HCT116 (cell line): ENCODE measurements around the gene IL22RA1. TPM values are rescaled to one million over a fixed set of nuclear protein-coding genes. Genes with fewer than 3 reads are reported as not detected.

Source experiments
- ATAC-seq: fragments of 200-7000 bp; cut with Tn5 transposase; 2 replicates; pipeline ENCODE4 v1.9.1; 2020; ENCODE audit warnings: mild to moderate bottlenecking, moderate library complexity
- BruUV-seq: library from RNA; stranded (reverse); fragments of 400-500 nt; replicated peaks from 2 replicates; lab custom pipeline; 2021; lab: Mats Ljungman, UMichigan
- CTCF ChIA-PET: fragments of 300-600 bp; sonication (Branson Sonifier 250); formaldehyde crosslinking; loops from one replicate; lab custom pipeline; 2021; ENCODE audit warnings: antibody characterized with exemption; lab: Charles Lee
- POLR2A ChIA-PET: fragments of 300-600, 350-600 bp; sonication (Branson Sonifier 250); formaldehyde crosslinking; loops from one replicate; lab custom pipeline; 2021; ENCODE audit warnings: antibody characterized with exemption; lab: Charles Lee
- RAD21 ChIA-PET, 2 experiments: fragments of 300-600 bp; sonication (Branson Sonifier 250); formaldehyde crosslinking; loops; one replicate each; lab custom pipeline; 2023; ENCODE audit warnings: low total read pairs in 2 of 2; ENCODE audit not compliant: uncharacterized antibody in 2 of 2, unreplicated experiment in 2 of 2, low non-redundant PET in 1 of 2; lab: Charles Lee
- DNase-seq: peaks from one replicate; pipeline ENCODE4 v3.0.0-alpha.2; 2010; ENCODE audit warnings: low read depth, low spot score
- H2AFZ ChIP-seq: fragments of 200-600 bp; shearing (Covaris generic), sonication (generic); 2 replicates; pipeline ENCODE4 v1.6.1; 2017; ENCODE audit warnings: low read depth, mixed run types, mixed read lengths, antibody characterized with exemption, low read length; ENCODE audit not compliant: poor library complexity, severe bottlenecking
- H3K27ac ChIP-seq: 2 replicates; pipeline ENCODE4 v1.5.1; 2012; ENCODE audit warnings: low read depth, low read length
- H3K27me3 ChIP-seq: fragments of 200-600 bp; sonication (generic); 2 replicates; pipeline ENCODE4 v1.6.1; 2016; ENCODE audit warnings: mixed run types, low read length, mixed read lengths; ENCODE audit not compliant: insufficient read depth
- H3K36me3 ChIP-seq, 2 experiments: fragments of 200-500 bp in 1 of 2; fragments of 200-600 bp in 1 of 2; sonication (Bioruptor generic) in 1 of 2; sonication (generic) in 1 of 2; 2 replicates each; pipeline versions ENCODE4 v1.5.1 to v1.6.1; 2014 to 2016; ENCODE audit warnings: low read length in 2 of 2, inconsistent platforms in 1 of 2, mixed read lengths in 1 of 2, mixed run types in 1 of 2; ENCODE audit not compliant: insufficient read depth in 2 of 2, control insufficient read depth in 1 of 2
- H3K4me1 ChIP-seq, 2 experiments: fragments of 200-600 bp in 1 of 2; sonication (generic) in 1 of 2; 2 replicates each; pipeline versions ENCODE4 v1.5.1 to v1.6.1; 2012 to 2017; ENCODE audit warnings: low read length in 2 of 2, inconsistent platforms in 1 of 2, mild to moderate bottlenecking in 1 of 2, mixed read lengths in 1 of 2, mixed run types in 1 of 2, moderate library complexity in 1 of 2; ENCODE audit not compliant: insufficient read depth in 2 of 2, control insufficient read depth in 1 of 2
- H3K4me2 ChIP-seq: fragments of 200-600 bp; sonication (generic); 2 replicates; pipeline ENCODE4 v1.6.1; 2017; ENCODE audit warnings: mixed run types, low read length, mixed read lengths
- H3K4me3 ChIP-seq, 2 experiments: fragments of 200-600 bp in 1 of 2; sonication (generic) in 1 of 2; replicated peaks in 1 of 2; 2 replicates each; pipeline ENCODE4 v1.5.1; 2011 to 2016; ENCODE audit warnings: low read length in 2 of 2, control low read depth in 1 of 2, low read depth in 1 of 2, mild to moderate bottlenecking in 1 of 2, mixed read lengths in 1 of 2, mixed run types in 1 of 2
- H3K79me2 ChIP-seq: fragments of 200-600 bp; sonication (generic); 2 replicates; pipeline ENCODE4 v1.6.1; 2017; ENCODE audit warnings: mild to moderate bottlenecking, mixed run types, low read length, moderate library complexity, mixed read lengths; ENCODE audit not compliant: insufficient read depth
- H3K9ac ChIP-seq: fragments of 200-600 bp; sonication (generic); 2 replicates; pipeline ENCODE4 v1.6.1; 2016; ENCODE audit warnings: low read length, mixed read lengths
- H3K9me2 ChIP-seq: fragments of 200-600 bp; sonication (generic), shearing (Covaris generic); 2 replicates; pipeline ENCODE4 v1.6.1; 2017; ENCODE audit warnings: mixed run types, mild to moderate bottlenecking, moderate library complexity; ENCODE audit not compliant: insufficient read depth
- H3K9me3 ChIP-seq, 2 experiments: fragments of 200-500 bp in 1 of 2; fragments of 200-600 bp in 1 of 2; sonication (Bioruptor generic) in 1 of 2; sonication (generic) in 1 of 2; 2 replicates each; pipeline ENCODE4 v1.6.1; 2014 to 2017; ENCODE audit warnings: low read length in 2 of 2, mixed read lengths in 2 of 2, inconsistent platforms in 1 of 2, low read depth in 1 of 2, mild to moderate bottlenecking in 1 of 2, mixed run types in 1 of 2, moderate library complexity in 1 of 2; ENCODE audit not compliant: control insufficient read depth in 1 of 2, insufficient read depth in 1 of 2
- H4K20me1 ChIP-seq: fragments of 200-600 bp; sonication (generic), shearing (Covaris generic); 2 replicates; pipeline ENCODE4 v1.6.1; 2017; ENCODE audit warnings: mixed run types, mild to moderate bottlenecking, moderate library complexity; ENCODE audit not compliant: insufficient read depth
- ELF1 ChIP-seq: IDR thresholded peaks from 2 replicates; pipeline ENCODE4 v1.6.1; 2012; ENCODE audit warnings: low read depth, borderline replicate concordance
- FOSL1 ChIP-seq: IDR thresholded peaks from 2 replicates; pipeline ENCODE4 v1.6.1; 2012; ENCODE audit warnings: low read depth
- SP1 ChIP-seq: IDR thresholded peaks from 2 replicates; pipeline ENCODE4 v1.6.1; 2012; ENCODE audit warnings: low read depth
- YY1 ChIP-seq: IDR thresholded peaks from 2 replicates; pipeline ENCODE4 v1.6.1; 2011; ENCODE audit warnings: low read length, low read depth, moderate library complexity, mild to moderate bottlenecking; ENCODE audit not compliant: insufficient replicate concordance; ENCODE audit errors: extremely low read depth
- ZFX ChIP-seq: fragments of 450-650 bp; IDR thresholded peaks from 2 replicates; pipeline ENCODE4 v1.6.1; 2017
- ZNF274 ChIP-seq: fragments of 200-500 bp; sonication (Bioruptor generic); IDR thresholded peaks from 2 replicates; pipeline ENCODE4 v1.6.1; 2014; ENCODE audit warnings: mild to moderate bottlenecking, low read depth, low read length, inconsistent platforms
- intact Hi-C: fragments of 100-400 bp; cut with micrococcal nuclease; formaldehyde crosslinking; loops from 2 replicates; pipeline ENCODE4 v1.10.0; 2022
- total RNA-seq: library from RNA; stranded (reverse); gene quantifications from one replicate; pipeline ENCODE4 v1.2.1, GENCODE V29; 2021; ENCODE audit not compliant: unreplicated experiment
- TF ChIP-seq, protein P1 (sequence below): IDR thresholded peaks from 2 replicates; pipeline ENCODE4 v1.6.1; 2012
- TF ChIP-seq, protein P2 (sequence below), 3 experiments: fragments of 200-600 bp in 1 of 3; sonication (generic) in 1 of 3; IDR thresholded peaks in 2 of 3; conservative IDR thresholded peaks in 1 of 3; 2 replicates each; pipeline ENCODE4 v1.5.1; 2012 to 2017; ENCODE audit warnings: low read depth in 2 of 3, low read length in 2 of 3, antibody characterized with exemption in 1 of 3, borderline replicate concordance in 1 of 3, control low read depth in 1 of 3, mild to moderate bottlenecking in 1 of 3, mixed read lengths in 1 of 3, mixed run types in 1 of 3, moderate library complexity in 1 of 3; ENCODE audit not compliant: insufficient read depth in 1 of 3

The IL22RA1 gene
- total RNA-seq, 1 experiment from 2014 or later: 2.1 TPM

DNA sequence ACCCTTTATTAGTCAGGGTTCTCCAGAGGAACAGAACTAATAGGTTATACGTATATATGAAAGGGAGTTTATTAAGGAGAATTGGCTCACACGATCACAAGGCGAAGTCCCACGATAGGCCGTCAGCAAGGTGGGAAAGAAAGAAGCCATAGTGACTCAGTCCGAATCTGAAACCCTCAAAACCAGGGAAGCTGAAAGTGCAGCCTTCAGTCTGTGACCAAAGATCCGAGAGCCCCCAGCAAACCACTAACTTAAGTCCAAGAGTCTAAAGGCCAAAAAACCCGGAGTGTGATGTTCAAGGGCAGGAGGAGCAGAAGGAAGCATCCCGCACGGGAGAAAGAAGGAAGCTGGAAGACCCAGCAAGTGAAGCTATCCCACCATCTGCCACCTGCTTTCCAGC, 34.2 kb upstream of the IL22RA1 start:
- no peak overlapping the region for H3K9ac ChIP-seq
- no peaks in the 10 kb centered on the region for H3K36me3 ChIP-seq
- TF ChIP-seq, protein P1, sequence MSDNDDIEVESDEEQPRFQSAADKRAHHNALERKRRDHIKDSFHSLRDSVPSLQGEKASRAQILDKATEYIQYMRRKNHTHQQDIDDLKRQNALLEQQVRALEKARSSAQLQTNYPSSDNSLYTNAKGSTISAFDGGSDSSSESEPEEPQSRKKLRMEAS: no peak
- no peak for TF ChIP-seq ZFX
- no peak for TF ChIP-seq YY1
- TF ChIP-seq, protein P2, sequence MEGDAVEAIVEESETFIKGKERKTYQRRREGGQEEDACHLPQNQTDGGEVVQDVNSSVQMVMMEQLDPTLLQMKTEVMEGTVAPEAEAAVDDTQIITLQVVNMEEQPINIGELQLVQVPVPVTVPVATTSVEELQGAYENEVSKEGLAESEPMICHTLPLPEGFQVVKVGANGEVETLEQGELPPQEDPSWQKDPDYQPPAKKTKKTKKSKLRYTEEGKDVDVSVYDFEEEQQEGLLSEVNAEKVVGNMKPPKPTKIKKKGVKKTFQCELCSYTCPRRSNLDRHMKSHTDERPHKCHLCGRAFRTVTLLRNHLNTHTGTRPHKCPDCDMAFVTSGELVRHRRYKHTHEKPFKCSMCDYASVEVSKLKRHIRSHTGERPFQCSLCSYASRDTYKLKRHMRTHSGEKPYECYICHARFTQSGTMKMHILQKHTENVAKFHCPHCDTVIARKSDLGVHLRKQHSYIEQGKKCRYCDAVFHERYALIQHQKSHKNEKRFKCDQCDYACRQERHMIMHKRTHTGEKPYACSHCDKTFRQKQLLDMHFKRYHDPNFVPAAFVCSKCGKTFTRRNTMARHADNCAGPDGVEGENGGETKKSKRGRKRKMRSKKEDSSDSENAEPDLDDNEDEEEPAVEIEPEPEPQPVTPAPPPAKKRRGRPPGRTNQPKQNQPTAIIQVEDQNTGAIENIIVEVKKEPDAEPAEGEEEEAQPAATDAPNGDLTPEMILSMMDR (IDR thresholded peaks at IDR 0.05 in 2 of 3, conservative IDR thresholded peaks at IDR 0.05 in 1 of 3; ENCODE audit: borderline replicate concordance in 1 of 3, insufficient read depth in 1 of 3, low read depth in 2 of 3, low read length in 2 of 3): no peak
- no peak for TF ChIP-seq SP1
- TF ChIP-seq ZNF274: no peak
- TF ChIP-seq ELF1: no peak
- no peak for TF ChIP-seq FOSL1
- H3K9me3 ChIP-seq: no peaks in the 10 kb centered on the region
- H3K79me2 ChIP-seq: 0 out of 2 replicates have a peak, but pooled peaks cover 9% of the 10 kb centered on the region
- ATAC-seq (no peak), DNase-seq (no peak)
- H3K27me3 ChIP-seq: no peaks in the 10 kb centered on the region
- ChIA-PET CTCF (interaction anchor here (1.6 kb wide), 1 partner anchor 27 kb away, joined by 7 read pairs; no protein-coding TSS in a partner anchor), RAD21 (interaction anchor here in 1 of 2 experiments (0.5 kb wide), 1 partner anchor 22 kb away, joined by 4 read pairs; no protein-coding TSS in a partner anchor), POLR2A (interaction anchor here (0.6 kb wide), 1 partner anchor 27 kb away, joined by 3 read pairs; no protein-coding TSS in a partner anchor)
- no TSS peak for BruUV-seq
- no peaks in the 10 kb centered on the region for H3K9me2 ChIP-seq
- H3K4me1 ChIP-seq: peaks cover 10 to 18% of the 10 kb centered on the region in 2 experiments
- no peak overlapping the region for H3K27ac ChIP-seq
- intact Hi-C loops: no loop called here
- no peak overlapping the region for H2AFZ ChIP-seq
- H3K4me2 ChIP-seq: no peak overlapping the region
- H4K20me1 ChIP-seq: no peaks in the 10 kb centered on the region
- H3K4me3 ChIP-seq: no peak overlapping the region
